ENCODE data around the gene CYP4A22. TPM values are rescaled to one million over a fixed set of nuclear protein-coding genes. Genes with fewer than 3 reads are reported as not detected.

Gene CYP4A22
- total and polyA plus RNA-seq, 4 donors: 0.05 to 0.18 (median 0.15) TPM

DNA sequence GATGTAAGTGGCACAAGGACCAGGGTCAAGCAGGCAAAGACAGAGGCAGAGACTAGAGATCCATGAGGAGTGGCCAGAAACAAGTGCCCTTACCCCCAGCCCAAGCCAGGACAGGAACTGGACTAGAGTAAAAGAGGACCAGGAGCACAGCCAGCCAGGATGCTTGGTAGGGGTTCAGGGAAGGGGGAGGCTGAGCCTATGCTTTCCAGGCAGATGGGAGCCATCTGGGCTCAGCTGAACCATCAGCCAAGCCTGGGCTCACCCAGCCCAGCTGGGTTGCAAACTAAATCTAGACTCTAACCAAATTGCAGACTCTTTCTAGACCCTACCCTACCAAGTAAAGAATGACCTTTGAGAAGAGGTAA, 37.4 kb downstream of the CYP4A22 start:
- peaks cover 0 to 19% (median 5%) of the 10 kb centered on the region in 5 donors for H3K4me1 ChIP-seq (ENCODE audit: control insufficient read depth in 5 of 5, insufficient read depth in 5 of 5, low read length in 5 of 5)
- no peak for ATAC-seq (ENCODE audit: insufficient read depth, low FRiP score)
- peak; percentile 59 to 86 (median 79) for DNase-seq
- no peak overlapping the region for H3K4me3 ChIP-seq
- no peak overlapping the region for H3K9ac ChIP-seq (ENCODE audit: insufficient read depth in 1 of 2, low read length in 2 of 2)
- H3K27ac ChIP-seq (ENCODE audit: low read depth in 1 of 2, low read length in 1 of 2): no peak overlapping the region
- no peak for TF ChIP-seq CTCF (IDR thresholded peaks at IDR 0.05; ENCODE audit: control extremely low read depth, extremely low read depth)
- H3K27me3 ChIP-seq (ENCODE audit: control insufficient read depth in 3 of 3, insufficient read depth in 3 of 3, low read length in 2 of 3): no peaks in the 10 kb centered on the region
- no peaks in the 10 kb centered on the region for H3K36me3 ChIP-seq (ENCODE audit: control insufficient read depth in 4 of 4, insufficient read depth in 4 of 4, low read length in 4 of 4)
- H3K9me3 ChIP-seq (ENCODE audit: control insufficient read depth in 4 of 4, insufficient read depth in 3 of 4, low read length in 3 of 4): no peaks in the 10 kb centered on the region

GRCh38 chr1:47175227-47175934, 38.1 kb downstream of the CYP4A22 start:
- Histone ChIP-seq H3K9ac (ENCODE audit: insufficient read depth in 1 of 2, low read length in 2 of 2) (no peak overlapping the region), H3K4me3 (no peak overlapping the region), H3K36me3 (ENCODE audit: control insufficient read depth in 4 of 4, insufficient read depth in 4 of 4, low read length in 4 of 4) (no peaks in the 10 kb centered on the region), H3K9me3 (ENCODE audit: control insufficient read depth in 4 of 4, insufficient read depth in 3 of 4, low read length in 3 of 4) (no peaks in the 10 kb centered on the region), H3K4me1 (ENCODE audit: control insufficient read depth in 5 of 5, insufficient read depth in 5 of 5, low read length in 5 of 5) (peaks cover 0 to 26% (median 6%) of the 10 kb centered on the region in 5 donors), H3K27ac (ENCODE audit: low read depth in 1 of 2, low read length in 1 of 2) (no peak overlapping the region), H3K27me3 (ENCODE audit: control insufficient read depth in 3 of 3, insufficient read depth in 3 of 3, low read length in 2 of 3) (no peaks in the 10 kb centered on the region)
- ATAC-seq (ENCODE audit: insufficient read depth, low FRiP score) (peak; percentile 74), DNase-seq (peak; percentile 65 to 80 (median 75))
- TF ChIP-seq CTCF (IDR thresholded peaks at IDR 0.05; ENCODE audit: control extremely low read depth, extremely low read depth): peak; percentile 95
- 13 to 21% methylated on average over 11 of the region's 11 CpGs for WGBS, 2 donors

DNA sequence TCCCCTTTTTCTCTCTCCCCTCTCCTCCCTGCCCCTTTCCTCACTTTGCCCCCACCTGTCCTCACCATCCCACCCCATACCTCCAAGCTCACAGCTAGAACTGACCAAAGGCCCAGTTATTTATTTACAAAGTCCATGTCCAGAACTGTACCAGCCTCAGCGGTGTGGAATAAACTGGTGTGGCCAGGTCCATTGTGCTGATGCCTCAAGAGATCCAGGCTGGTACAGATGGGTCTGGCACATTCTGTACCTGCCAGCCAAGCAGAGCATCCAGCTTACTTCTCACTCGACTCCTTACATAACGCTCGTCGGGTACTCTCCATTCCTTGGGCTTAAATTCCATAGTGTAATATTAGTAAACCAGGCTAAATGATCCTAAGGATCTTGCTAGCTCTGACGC, 40.8 kb downstream of the CYP4A22 start:
- no peak for TF ChIP-seq CTCF (IDR thresholded peaks at IDR 0.05; ENCODE audit: control extremely low read depth, extremely low read depth)
- ATAC-seq (ENCODE audit: insufficient read depth, low FRiP score): no peak
- H3K9me3 ChIP-seq (ENCODE audit: control insufficient read depth in 4 of 4, insufficient read depth in 3 of 4, low read length in 3 of 4): no peaks in the 10 kb centered on the region
- no peak for DNase-seq
- no peak overlapping the region for H3K27ac ChIP-seq (ENCODE audit: low read depth in 1 of 2, low read length in 1 of 2)
- no peaks in the 10 kb centered on the region for H3K27me3 ChIP-seq (ENCODE audit: control insufficient read depth in 3 of 3, insufficient read depth in 3 of 3, low read length in 2 of 3)
- H3K4me1 ChIP-seq (ENCODE audit: control insufficient read depth in 5 of 5, insufficient read depth in 5 of 5, low read length in 5 of 5): peaks cover 0 to 26% (median 6%) of the 10 kb centered on the region in 5 donors
- no peak overlapping the region for H3K9ac ChIP-seq (ENCODE audit: insufficient read depth in 1 of 2, low read length in 2 of 2)
- no peaks in the 10 kb centered on the region for H3K36me3 ChIP-seq (ENCODE audit: control insufficient read depth in 4 of 4, insufficient read depth in 4 of 4, low read length in 4 of 4)
- WGBS, 2 donors: 75 to 89% methylated on average over 6 of the region's 6 CpGs
- no peak overlapping the region for H3K4me3 ChIP-seq

DNA sequence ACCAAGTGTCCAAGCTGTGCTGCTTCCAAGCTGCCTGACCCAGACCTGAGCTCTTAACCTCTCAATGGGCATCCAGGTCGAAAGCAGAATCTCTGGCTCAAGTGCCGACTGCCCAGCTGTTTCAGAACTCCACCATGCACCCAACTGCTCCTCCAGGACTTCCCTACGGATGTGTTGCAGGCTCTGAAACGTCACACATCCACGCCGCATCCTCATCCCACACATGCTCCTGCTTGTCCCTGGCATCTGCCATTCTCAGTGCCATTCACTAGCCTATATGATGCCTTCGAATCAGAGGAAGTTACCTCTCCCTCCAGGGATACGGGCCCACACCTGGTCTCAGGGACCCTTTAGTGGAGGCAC, 41.4 kb downstream of the CYP4A22 start:
- Histone ChIP-seq H3K27me3 (ENCODE audit: control insufficient read depth in 3 of 3, insufficient read depth in 3 of 3, low read length in 2 of 3) (no peaks in the 10 kb centered on the region), H3K9me3 (ENCODE audit: control insufficient read depth in 4 of 4, insufficient read depth in 3 of 4, low read length in 3 of 4) (no peaks in the 10 kb centered on the region), H3K4me3 (no peak overlapping the region), H3K27ac (ENCODE audit: low read depth in 1 of 2, low read length in 1 of 2) (no peak overlapping the region), H3K36me3 (ENCODE audit: control insufficient read depth in 4 of 4, insufficient read depth in 4 of 4, low read length in 4 of 4) (no peaks in the 10 kb centered on the region), H3K4me1 (ENCODE audit: control insufficient read depth in 5 of 5, insufficient read depth in 5 of 5, low read length in 5 of 5) (peaks cover 0 to 26% (median 6%) of the 10 kb centered on the region in 5 donors), H3K9ac (ENCODE audit: insufficient read depth in 1 of 2, low read length in 2 of 2) (no peak overlapping the region)
- WGBS, 2 donors: 68 to 73% methylated on average over 8 of the region's 8 CpGs
- no peak for ATAC-seq (ENCODE audit: insufficient read depth, low FRiP score)
- no peak for TF ChIP-seq CTCF (IDR thresholded peaks at IDR 0.05; ENCODE audit: control extremely low read depth, extremely low read depth)
- DNase-seq: no peak
